ENCODE results near the gene ST7L. TPM values are rescaled to one million over a fixed set of nuclear protein-coding genes. Genes with fewer than 3 reads are reported as not detected.

The ST7L gene
- total RNA-seq, 2 experiments from 2014 or later: 13.2 to 18.9 TPM

Other genes with a start within 250 kb of the ST7L start
- gene CTTNBP2NL, start 222.9 kb downstream of the ST7L start, total RNA-seq: 1 to 10 TPM; 2.8 to 7.0 TPM
- gene WNT2B, start 110.2 kb downstream of the ST7L start, total RNA-seq: under 1 TPM; 0.07 to 0.12 TPM
- gene CAPZA1, start 691 bp upstream of the ST7L start, total RNA-seq: 100 to 1,000 TPM; 293 to 301 TPM
- 100 to 1,000 TPM; 112 to 171 TPM for gene MOV10, start 55.5 kb upstream of the ST7L start, total RNA-seq
- gene RHOC, start 88.0 kb upstream of the ST7L start, total RNA-seq: 100 to 1,000 TPM; 105 to 130 TPM
- gene PPM1J, start 96.2 kb upstream of the ST7L start, total RNA-seq: under 1 TPM in 1 of 2 experiments, not detected in 1; 0.26 TPM

Data from activated CD8-positive, alpha-beta memory T cell treated with anti-CD3 and anti-CD28 coated beads, Interleukin-2, amount 10 ng/mL, durations not matched to agents 7 days and 5 days (primary cell).